ENCODE results near the gene LPIN2.
"Not testable (repeated sequence)": the region's sequence is repeated elsewhere in the genome, so short reads cannot be mapped to it uniquely, and the experiment has no call there.

Gene LPIN2

GRCh38 chr18:3042379-3042778 lies 29.4 kb upstream of the LPIN2 start:
- no peak for DNase-seq (ENCODE audit: low spot score)

GRCh38 chr18:3041843-3042242 lies 28.9 kb upstream of the LPIN2 start:
- DNase-seq (ENCODE audit: low spot score) = no peak

GRCh38 chr18:3040881-3041280 lies 27.9 kb upstream of the LPIN2 start:
- no peak for DNase-seq (ENCODE audit: low spot score)

GRCh38 chr18:3040173-3040572 lies 27.2 kb upstream of the LPIN2 start:
- DNase-seq (ENCODE audit: low spot score) = no peak

- peak; percentile 79 for DNase-seq (ENCODE audit: low spot score)
These were observed 24.5 kb upstream of the LPIN2 start for GRCh38 chr18:3037423-3037915.

- DNase-seq (ENCODE audit: low spot score) = no peak
These were observed 23.2 kb upstream of the LPIN2 start for GRCh38 chr18:3036108-3036507.

- no peak for DNase-seq (ENCODE audit: low spot score)
These were observed 22.7 kb upstream of the LPIN2 start for GRCh38 chr18:3035635-3036034.

- no peak for DNase-seq (ENCODE audit: low spot score)
These were observed 19.8 kb upstream of the LPIN2 start for GRCh38 chr18:3032721-3033120.

GRCh38 chr18:3029215-3029952 lies 16.4 kb upstream of the LPIN2 start:
- peak; percentile 77 for DNase-seq (ENCODE audit: low spot score)

- DNase-seq (ENCODE audit: low spot score) = not testable (repeated sequence)
These were observed 15.2 kb upstream of the LPIN2 start for GRCh38 chr18:3028115-3028514.

GRCh38 chr18:3027370-3027891 lies 14.5 kb upstream of the LPIN2 start:
- DNase-seq (ENCODE audit: low spot score) = no peak

GRCh38 chr18:3025544-3025943 lies 12.6 kb upstream of the LPIN2 start:
- no peak for DNase-seq (ENCODE audit: low spot score)

GRCh38 chr18:3023603-3024002 lies 10.7 kb upstream of the LPIN2 start:
- DNase-seq (ENCODE audit: low spot score) = not testable (repeated sequence)

GRCh38 chr18:3016585-3017297 lies 3.8 kb upstream of the LPIN2 start:
- no peak for DNase-seq (ENCODE audit: low spot score)

GRCh38 chr18:3015851-3016250 lies 2.9 kb upstream of the LPIN2 start:
- DNase-seq (ENCODE audit: low spot score) = no peak

GRCh38 chr18:3015204-3015592 lies 2.3 kb upstream of the LPIN2 start:
- DNase-seq (ENCODE audit: low spot score) = peak; percentile 62

- no peak for DNase-seq (ENCODE audit: low spot score)
These were observed 1.7 kb upstream of the LPIN2 start for GRCh38 chr18:3014503-3015203.

GRCh38 chr18:3012136-3013023 lies 564 bp downstream of the LPIN2 start:
- peak; percentile 38 for DNase-seq (ENCODE audit: low spot score)

- DNase-seq (ENCODE audit: low spot score) = no peak
These were observed 2.9 kb downstream of the LPIN2 start for GRCh38 chr18:3010086-3010485.

GRCh38 chr18:3008541-3008940 lies 4.4 kb downstream of the LPIN2 start:
- peak; percentile 76 for DNase-seq (ENCODE audit: low spot score)

GRCh38 chr18:3007491-3007890 lies 5.5 kb downstream of the LPIN2 start:
- no peak for DNase-seq (ENCODE audit: low spot score)

GRCh38 chr18:3005462-3005861 lies 7.5 kb downstream of the LPIN2 start:
- no peak for DNase-seq (ENCODE audit: low spot score)
